GM19193 (cell line): ENCODE measurements around the gene ECT2L.

Experiments
- POLR2A ChIP-seq: IDR thresholded peaks from 4 replicates; pipeline ENCODE4 v1.6.1; 2011; ENCODE audit not compliant: insufficient read depth, insufficient read length; ENCODE audit errors: extremely low read depth

ECT2L gene

DNA sequence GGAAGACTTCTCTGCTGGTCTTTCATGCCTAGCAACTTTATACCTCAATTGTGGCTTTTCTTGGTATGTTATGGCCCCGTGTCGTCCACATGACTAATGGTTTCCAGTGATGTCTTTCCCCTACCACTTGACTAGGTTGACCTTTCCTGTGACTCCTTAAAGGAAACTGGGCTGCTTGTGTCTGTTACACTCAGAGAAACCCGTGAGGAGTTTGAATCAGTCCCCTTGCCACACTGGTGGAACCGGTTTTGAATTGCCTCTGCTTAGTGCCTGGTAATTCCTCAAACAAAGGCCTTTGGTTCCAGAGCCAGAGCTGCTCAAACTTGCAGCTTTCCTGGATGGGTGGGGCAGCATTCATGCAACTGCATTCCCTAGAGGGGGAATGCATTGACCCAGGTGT is 21.9 kb downstream of the ECT2L start:
- no peak for TF ChIP-seq POLR2A

DNA sequence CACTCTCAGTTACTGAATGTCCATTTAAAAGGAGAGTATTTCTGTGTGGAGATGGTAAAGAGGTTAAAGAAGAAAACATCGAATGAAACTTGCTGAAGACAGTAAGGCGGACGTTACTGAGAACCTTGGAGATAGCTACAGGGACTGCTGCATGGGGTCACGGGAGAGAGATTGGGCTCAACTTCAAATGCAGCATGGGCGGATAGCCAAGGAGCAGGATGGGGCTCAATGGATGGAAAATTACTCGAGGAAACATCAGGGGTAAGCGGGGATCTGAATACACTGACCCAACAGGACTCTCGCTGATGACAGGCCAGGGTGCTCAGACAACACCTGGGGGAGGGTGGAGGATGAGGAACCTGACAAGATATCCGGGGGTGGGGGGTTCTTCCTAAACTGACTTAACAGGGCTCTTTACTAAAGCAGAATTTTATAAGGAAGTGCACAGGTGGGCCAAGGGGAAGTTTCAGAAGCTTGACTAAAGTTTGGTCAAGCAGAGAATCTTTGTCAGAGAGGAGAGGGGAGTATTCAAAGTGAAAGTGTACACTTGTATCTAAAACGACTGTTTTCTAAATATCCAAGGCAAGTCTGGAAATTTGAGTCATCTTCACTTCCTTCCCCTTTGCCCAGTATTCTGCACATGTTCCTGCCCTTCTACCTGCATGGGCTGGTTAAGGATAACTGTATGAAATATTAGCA is 22.8 kb downstream of the ECT2L start:
- no peak for TF ChIP-seq POLR2A

DNA sequence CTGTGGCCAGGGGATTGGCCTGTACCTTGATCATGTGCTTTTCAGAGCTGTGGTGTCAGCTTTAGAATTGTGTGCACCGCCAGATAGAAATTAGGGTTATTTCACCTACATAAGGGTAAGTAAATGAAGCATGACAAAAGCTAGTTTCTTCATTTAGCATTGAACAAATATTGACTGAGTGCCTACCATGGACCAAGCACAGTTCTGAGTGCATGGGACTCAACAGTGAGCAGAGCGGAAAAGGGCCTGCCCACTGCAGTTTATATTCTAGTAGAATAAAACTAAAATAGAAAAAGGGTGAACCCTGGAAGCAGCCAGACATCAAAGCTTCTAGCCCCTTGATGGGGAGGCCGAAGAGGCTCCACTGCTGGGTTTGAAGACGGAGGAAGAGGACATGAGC is 25.6 kb downstream of the ECT2L start:
- TF ChIP-seq POLR2A, result no peak

DNA sequence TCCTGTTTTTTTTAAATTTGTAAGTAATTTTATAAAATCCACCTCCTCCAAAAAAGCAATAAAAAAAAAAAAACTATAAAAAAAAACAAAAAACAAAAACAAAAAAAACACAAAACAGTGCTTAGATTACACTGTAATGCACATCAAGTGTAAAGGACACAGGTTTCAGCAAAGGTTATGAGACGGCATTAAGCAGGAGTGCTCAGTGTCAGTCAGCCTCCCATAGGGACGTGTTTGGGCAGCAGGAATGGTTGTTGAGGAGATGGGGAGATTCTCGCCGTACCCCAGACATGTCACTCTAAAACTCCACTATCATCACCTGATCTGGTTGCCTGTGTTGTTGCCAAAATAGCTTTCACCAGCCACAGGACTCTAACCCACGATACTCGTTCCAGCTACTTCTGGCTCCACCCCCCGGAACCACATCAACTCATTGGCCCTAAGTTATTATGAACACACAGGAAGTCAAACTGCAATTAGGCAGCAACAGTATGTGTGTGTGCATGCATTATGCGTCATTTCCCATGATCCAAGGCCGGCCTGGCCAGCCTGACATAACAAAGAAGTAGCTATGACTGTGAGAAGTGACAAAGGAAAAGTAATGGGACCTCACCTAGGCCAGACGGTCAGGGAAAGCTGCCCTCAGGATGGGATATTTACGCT is 28.7 kb downstream of the ECT2L start:
- TF ChIP-seq POLR2A, result no peak

DNA sequence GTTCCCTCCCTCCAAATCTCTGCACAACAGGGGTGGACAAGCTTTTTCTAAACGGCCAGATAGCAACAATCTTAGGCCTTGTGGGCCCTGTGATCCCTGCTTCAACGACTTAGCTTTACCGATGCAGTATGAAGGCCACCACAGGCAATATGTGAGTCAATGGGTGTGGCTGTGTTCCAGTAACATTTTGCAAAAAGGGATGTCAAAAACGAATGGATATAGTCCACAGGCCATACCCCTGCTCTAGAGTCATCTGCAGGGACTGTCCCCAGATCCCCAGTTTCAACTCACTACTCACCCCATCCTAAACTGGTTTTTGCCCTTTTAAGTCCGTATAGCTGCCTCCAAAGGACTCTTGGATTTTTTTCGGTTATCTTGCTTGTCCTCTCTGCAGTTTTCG is 34.4 kb downstream of the ECT2L start:
- no peak for TF ChIP-seq POLR2A

DNA sequence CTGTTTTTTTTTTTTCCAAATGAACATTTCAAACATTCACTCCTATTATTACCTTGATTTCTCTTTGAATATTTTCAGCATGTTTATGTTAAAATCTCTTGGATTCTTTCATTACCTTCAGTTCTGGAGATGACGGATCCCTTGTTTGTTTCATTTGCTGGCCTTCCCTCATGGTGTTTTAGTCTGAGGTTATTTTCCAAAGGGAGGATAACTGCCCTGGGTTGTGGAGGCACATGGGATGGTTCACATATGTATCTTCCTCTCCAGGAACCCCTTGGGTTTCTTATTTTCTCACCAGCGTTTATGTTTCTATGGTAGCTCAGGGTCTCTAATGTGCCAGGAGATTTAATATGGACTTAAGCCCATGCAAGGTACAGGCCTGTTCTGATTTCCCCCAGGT is 36.3 kb downstream of the ECT2L start:
- TF ChIP-seq POLR2A, result no peak

DNA sequence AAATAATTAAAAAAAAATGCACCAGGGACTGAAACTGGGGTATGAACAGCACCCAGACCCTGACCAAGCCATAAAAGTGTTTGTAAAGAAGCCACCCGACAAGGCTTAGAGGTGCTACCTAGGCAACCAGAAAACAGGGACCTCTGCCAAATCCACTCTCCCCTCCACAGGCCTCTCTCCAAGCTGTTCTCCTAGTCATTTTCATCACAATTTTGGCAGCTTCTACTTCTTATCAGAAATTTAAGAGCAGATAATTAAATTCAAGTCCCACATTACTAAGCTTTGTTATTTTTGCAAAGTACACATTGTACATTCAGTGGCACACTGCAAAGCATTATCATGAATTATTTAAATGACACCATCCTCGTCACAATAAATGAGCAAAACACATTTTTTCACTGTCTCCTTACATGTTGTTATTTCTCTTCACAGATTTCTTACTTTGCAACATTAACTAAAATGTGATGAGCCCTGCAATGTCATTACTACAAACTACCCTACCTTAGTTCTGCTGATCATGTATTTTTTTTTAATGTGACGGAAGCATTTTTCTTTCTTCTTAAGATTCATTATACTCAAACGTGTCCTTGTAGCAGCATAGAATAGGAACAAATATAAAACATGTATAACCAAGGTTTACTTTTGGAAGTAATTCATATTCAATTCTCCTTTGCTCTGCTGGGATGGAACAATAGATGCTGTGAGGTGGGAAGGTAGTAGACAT is 38.1 kb downstream of the ECT2L start:
- TF ChIP-seq POLR2A, result no peak

DNA sequence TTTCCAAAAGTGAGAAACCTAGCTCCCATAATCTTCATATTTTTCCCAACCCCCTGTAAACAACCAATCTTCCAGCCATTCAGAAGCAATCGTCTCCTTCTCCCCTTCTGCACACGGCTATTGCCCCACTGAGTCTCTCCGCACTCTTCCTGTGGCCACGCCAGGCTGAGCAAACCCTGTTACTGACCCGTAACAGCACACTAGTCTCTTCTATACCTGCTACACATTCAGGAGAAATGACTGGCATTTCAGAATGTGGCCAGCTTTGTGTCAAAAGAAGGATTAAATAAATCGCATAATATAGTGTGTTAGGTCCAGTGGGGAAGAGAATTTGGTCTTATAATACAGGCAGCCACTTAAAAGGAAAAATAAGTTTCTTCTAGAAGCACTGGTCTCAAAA is 41.4 kb downstream of the ECT2L start:
- TF ChIP-seq POLR2A, result no peak

DNA sequence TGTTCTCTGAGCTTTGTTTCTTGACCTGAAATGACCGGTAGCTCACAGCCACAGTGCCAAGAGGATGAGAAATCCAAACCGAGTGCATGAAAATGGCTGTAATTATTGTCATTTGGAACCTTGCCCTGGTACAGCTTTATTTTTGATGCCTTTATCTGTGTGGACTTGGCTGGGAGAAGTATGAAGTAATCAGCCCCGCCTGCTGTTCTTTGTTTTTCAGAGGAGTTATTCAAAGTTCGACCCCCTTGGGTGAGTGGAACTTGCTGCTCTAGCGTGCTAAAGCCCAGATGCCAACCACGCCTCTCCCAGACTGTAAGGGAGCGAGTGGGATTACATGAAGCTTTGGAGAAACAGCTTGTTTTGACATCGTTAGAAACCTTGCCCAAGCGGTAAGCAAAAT is 48.3 kb downstream of the ECT2L start:
- TF ChIP-seq POLR2A, result no peak

DNA sequence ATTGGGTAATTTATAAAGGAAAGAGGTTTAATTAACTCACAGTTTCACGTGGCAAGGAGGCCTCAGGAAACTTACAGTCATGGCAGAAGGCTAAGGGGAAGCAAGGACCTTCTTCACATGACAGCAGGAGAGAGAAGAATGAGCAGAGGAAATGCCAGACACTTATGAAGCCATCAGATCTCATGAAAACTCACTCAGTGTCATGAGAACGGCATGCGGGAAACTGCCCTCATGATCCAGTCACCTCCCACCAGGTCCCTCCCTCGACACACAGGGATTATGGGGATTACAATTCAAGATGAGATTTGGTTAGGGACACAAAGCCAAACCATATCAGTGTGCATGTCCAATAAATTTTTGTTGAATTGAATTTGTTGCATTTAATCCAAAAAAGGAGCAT is 52.0 kb downstream of the ECT2L start:
- no peak for TF ChIP-seq POLR2A

DNA sequence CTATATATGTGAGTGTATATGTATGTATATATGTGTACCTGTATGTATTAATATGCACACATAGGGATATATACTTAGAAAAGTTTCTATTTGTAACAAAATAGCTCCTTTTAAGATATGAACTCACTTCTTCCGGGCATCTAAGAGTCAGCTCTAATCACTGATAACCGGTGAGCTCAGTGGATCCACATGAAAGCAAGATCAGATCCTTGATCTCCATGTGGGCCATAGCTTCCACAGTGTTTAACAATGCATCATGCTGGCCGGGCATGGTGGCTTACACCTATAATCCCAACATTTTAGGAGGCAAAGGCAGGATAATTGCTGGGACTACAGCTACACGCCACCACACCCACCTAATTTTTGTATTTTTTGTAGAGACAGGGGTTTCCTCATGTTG is 52.6 kb downstream of the ECT2L start:
- TF ChIP-seq POLR2A, result no peak

DNA sequence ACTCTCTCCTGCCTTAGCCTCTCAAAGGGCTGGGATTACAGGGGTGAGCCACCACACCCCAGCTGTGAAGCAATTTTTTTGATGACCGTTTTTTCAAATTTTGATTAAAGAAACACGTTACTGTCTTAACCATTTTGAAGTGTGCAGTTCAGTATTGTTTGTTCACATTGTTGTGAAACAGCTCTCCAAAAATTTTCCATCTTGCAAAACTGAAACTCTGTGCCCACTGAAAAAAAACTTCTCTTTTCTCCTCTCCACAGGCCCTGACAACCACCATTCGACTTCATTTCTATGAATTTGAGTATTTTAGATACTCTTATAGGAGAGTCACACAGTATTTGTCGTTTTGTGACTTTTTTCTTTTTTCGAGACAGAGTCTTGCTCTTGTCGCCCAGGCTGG is 53.9 kb downstream of the ECT2L start:
- TF ChIP-seq POLR2A, result no peak

DNA sequence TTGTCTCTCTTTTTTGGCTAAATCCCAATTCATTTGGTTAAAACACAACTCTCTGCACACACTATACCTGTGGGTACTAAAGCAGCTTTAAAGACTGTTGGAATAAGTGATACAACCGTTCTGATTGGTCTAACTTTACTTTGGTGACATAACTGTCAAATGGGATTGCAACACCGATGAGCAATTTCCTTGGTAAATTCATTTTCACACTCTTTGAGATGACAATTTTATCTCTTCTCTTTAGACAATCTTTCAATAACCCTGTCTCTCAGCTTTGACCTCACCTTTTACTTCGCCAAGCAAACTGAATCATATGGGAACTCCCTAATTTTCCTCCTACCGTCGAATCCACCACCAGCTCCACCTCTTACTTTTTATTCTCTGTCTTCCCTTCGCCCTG is 60.8 kb downstream of the ECT2L start:
- no peak for TF ChIP-seq POLR2A

DNA sequence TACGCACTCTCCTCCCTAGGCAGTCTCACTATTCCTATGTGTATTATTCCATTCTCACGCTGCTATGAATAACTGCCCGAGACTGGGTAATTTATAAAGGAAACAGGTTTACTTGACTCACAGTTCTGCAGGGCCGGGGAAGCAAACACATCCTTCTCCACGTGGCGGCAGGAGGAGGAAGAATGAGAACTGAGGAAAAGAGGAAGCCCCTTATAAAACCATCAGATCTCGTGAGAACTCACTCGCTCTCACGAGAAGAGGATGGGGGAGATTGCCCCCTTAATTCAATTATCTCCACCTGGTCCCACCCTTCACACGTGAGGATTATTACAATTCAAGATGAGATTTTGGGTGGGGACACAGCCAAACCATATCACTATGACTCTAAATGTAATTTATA is 61.9 kb downstream of the ECT2L start:
- TF ChIP-seq POLR2A, result no peak

DNA sequence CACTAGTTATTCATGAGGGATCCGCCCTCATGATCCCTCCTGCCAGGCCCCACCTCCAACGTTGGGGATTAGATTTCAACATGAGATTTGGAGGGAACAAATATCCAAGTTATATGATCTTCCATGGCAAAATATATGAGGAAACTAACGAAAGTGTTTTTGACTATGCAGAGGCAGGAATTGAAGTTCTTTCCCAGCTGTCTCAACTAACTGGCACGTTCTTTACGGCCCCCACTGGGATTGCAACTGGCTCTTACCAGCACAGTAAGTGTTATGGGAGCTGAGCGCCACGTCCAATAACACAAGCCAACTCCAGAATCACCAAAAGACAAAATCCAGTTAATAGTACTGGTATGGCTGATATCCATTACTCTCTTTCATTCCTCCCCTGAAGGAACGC is 66.6 kb downstream of the ECT2L start:
- TF ChIP-seq POLR2A, result no peak

DNA sequence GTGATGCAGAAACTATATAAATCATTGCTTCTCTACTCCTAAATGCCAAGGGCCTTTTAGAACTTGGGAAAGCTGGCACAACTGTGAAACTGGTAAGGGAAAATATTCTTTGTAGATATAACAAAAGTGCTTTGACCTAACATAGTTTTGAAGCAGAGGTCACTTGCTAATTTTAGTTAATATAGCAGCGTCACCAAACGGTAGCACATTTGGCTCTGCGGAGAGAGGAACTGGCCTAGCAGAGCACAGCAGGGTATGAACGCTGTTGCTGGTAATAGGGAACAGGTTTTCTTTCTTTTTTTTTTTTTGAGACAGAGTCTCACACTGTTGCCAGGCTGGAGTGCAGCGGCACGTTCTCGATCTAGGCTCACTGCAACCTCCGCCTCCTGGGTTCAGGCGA is 67.4 kb downstream of the ECT2L start:
- TF ChIP-seq POLR2A, result no peak
